ENCODE data around the gene CLPTM1.
"Not testable (repeated sequence)": the region's sequence is repeated elsewhere in the genome, so short reads cannot be mapped to it uniquely, and the experiment has no call there.

Gene CLPTM1

GRCh38 chr19:44954649-44955504 is at the start of gene CLPTM1:
TSS of gene CLPTM1 (plus strand) at chr19:44955380. CDS start at chr19:44955396, 16 bp downstream.
- peak; percentile 96 for DNase-seq (ENCODE audit: low spot score)

- peak; percentile 66 for DNase-seq (ENCODE audit: low spot score)
Observed at GRCh38 chr19:44905437-44906160, 49.6 kb upstream of the CLPTM1 start, which contains the start of gene APOE. TSS of gene APOE (plus strand) at chr19:44905796. CDS start at chr19:44906625, 829 bp downstream.

DNA sequence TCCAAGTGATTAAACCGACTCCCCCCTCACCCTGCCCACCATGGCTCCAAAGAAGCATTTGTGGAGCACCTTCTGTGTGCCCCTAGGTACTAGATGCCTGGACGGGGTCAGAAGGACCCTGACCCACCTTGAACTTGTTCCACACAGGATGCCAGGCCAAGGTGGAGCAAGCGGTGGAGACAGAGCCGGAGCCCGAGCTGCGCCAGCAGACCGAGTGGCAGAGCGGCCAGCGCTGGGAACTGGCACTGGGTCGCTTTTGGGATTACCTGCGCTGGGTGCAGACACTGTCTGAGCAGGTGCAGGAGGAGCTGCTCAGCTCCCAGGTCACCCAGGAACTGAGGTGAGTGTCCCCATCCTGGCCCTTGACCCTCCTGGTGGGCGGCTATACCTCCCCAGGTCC is 47.6 kb upstream of the CLPTM1 start:
- no peak for DNase-seq (ENCODE audit: low spot score)

DNA sequence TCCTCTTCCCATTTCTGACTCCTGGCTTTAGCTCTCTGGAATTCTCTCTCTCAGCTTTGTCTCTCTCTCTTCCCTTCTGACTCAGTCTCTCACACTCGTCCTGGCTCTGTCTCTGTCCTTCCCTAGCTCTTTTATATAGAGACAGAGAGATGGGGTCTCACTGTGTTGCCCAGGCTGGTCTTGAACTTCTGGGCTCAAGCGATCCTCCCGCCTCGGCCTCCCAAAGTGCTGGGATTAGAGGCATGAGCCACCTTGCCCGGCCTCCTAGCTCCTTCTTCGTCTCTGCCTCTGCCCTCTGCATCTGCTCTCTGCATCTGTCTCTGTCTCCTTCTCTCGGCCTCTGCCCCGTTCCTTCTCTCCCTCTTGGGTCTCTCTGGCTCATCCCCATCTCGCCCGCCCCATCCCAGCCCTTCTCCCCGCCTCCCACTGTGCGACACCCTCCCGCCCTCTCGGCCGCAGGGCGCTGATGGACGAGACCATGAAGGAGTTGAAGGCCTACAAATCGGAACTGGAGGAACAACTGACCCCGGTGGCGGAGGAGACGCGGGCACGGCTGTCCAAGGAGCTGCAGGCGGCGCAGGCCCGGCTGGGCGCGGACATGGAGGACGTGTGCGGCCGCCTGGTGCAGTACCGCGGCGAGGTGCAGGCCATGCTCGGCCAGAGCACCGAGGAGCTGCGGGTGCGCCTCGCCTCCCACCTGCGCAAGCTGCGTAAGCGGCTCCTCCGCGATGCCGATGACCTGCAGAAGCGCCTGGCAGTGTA is 46.9 kb upstream of the CLPTM1 start:
- no peak for DNase-seq (ENCODE audit: low spot score)

DNA sequence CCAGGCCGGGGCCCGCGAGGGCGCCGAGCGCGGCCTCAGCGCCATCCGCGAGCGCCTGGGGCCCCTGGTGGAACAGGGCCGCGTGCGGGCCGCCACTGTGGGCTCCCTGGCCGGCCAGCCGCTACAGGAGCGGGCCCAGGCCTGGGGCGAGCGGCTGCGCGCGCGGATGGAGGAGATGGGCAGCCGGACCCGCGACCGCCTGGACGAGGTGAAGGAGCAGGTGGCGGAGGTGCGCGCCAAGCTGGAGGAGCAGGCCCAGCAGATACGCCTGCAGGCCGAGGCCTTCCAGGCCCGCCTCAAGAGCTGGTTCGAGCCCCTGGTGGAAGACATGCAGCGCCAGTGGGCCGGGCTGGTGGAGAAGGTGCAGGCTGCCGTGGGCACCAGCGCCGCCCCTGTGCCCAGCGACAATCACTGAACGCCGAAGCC is 46.3 kb upstream of the CLPTM1 start:
- DNase-seq (ENCODE audit: low spot score), result no peak

GRCh38 chr19:44909775-44910174 is 45.4 kb upstream of the CLPTM1 start:
- DNase-seq (ENCODE audit: low spot score), result no peak

- DNase-seq (ENCODE audit: low spot score), result not testable (repeated sequence)
Observed at GRCh38 chr19:44911896-44912295, 43.3 kb upstream of the CLPTM1 start.

GRCh38 chr19:44912854-44913253 is 42.3 kb upstream of the CLPTM1 start:
- peak; percentile 89 for DNase-seq (ENCODE audit: low spot score)

- DNase-seq (ENCODE audit: low spot score), result not testable (repeated sequence)
Observed at GRCh38 chr19:44913512-44914432, 41.4 kb upstream of the CLPTM1 start.

DNA sequence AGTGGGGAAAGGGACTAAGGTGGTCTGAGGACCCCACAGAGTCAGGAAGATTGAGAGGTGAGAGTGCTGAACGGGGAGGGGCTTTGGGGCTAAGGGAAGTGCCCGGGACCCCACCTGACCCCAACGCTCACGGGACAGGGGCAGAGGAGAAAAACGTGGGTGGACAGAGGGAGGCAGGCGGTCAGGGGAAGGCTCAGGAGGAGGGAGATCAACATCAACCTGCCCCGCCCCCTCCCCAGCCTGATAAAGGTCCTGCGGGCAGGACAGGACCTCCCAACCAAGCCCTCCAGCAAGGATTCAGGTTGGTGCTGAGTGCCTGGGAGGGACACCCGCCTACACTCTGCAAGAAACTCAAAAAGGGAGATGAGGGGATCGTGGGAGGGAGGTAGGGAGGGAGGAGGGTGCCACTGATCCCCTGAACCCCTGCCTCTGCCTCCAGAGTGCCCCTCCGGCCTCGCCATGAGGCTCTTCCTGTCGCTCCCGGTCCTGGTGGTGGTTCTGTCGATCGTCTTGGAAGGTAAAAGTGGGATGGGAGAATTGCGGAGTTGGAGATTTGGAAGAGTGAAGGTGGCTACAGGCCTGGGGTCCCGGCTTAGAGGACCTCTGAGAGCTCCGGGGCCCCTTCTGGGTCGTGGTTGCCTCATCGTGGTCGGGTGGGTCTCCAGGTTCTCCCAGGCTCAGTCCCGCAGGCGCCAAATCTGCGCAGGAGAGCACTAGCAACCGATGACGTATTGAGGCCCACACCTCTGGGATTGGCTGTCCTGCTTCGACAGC is 40.6 kb upstream of the CLPTM1 start, which contains the start of gene APOC1:
TSS of gene APOC1 (plus strand) at position 176 of the 774 bp plus-strand sequence. CDS start at position 460, 284 bp downstream.
- DNase-seq (ENCODE audit: low spot score), result peak; percentile 75

GRCh38 chr19:44924243-44924725 is 30.9 kb upstream of the CLPTM1 start:
- DNase-seq (ENCODE audit: low spot score), result no peak

DNA sequence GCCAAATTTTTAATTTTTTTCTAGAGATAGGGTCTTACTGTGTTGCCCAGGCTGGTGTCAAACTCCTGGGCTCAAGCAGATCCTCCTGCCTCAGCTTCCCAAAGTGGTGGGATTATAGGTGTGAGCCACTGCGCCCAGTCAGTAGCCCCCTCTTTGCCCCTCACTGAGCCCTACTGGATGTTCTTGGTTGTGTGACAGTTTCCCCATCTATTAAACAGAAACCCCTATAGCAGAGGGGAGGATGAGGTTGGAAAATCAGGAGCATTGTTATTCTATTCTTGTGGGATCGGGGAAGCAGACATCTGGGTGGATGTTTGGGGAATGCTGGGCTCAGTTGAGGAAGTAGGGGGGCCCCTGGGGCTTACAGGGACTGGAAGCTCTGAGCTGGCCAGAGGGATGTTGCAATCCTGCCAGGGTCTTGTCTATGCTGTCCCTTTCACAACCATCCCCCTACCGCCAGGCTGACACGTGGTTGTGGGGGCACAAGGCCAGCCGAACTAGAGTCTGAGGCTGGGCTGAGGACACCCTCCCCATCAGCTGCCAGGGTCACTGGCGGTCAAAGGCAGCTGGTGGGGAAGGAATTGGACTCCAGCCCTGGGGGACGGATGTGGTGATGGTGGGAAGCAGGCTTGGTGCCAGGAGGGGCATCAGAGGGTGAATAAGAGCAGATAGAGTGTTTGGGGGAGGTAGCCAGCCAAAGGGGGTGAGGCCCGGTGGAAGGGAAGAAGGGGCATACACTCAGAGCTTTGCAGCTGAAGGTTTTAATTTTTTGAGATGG is 29.9 kb upstream of the CLPTM1 start:
- DNase-seq (ENCODE audit: low spot score), result peak; percentile 88

DNA sequence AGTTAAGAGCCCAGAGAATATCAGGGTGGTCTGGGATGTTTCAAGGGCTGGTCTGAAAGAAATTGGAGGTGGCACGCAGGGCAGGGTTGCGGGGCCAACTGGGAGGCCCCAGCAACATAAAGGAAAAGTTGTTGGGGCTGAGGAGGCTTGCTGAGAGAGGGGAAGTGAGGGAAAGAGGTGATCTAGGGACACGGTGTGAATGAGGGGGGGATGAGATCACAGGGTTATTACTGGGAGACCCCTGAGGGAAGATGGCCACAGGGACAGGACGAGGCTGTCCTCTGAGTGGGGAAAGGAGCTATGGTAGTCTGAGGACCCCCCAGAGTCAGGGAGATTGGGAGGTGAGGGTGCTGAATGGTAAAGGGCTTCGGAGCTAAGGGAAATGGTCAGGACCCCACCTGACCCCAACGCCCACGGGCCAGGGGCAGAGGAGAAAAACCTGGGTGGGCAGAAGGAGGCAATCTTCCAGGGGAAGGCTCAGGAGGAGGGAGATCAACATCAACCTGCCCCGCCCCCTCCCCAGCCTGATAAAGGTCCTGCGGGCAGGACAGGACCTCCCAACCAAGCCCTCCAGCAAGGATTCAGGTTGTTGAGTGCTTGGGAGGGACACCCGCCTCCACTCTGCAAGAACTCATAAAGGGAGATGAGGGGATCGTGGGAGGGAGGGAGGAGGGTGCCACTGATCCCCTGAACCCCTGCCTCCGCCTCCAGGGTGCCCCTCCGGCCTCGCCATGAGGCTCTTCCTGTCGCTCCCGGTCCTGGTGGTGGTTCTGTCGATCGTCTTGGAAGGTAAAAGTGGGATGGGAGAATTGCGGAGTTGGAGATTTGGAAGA is 28.7 kb upstream of the CLPTM1 start:
- not testable (repeated sequence) for DNase-seq (ENCODE audit: low spot score)

DNA sequence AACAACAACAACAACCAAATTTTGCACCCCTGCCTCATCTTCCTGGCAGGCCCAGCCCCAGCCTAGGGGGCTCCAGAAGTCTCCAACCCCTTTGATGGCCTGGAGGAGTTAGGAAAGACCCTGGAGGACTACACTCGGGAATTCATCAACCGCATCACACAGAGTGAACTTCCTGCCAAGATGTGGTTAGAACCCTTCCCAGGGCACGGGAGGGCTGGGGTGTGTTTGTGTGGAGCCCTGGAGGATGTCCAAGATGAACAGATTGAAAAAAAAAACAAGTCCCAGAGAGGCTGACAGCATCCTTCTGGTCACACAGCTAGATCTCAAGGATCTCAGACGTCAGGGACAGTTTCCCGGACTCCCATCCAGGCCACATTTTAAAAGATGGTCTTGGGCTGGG is 27.4 kb upstream of the CLPTM1 start:
- DNase-seq (ENCODE audit: low spot score), result no peak

GRCh38 chr19:44930088-44930487 is 25.1 kb upstream of the CLPTM1 start:
- DNase-seq (ENCODE audit: low spot score), result no peak

- DNase-seq (ENCODE audit: low spot score), result no peak
Observed at GRCh38 chr19:44931541-44931940, 23.6 kb upstream of the CLPTM1 start.

- DNase-seq (ENCODE audit: low spot score), result no peak
Observed at GRCh38 chr19:44939668-44940067, 15.5 kb upstream of the CLPTM1 start.

DNA sequence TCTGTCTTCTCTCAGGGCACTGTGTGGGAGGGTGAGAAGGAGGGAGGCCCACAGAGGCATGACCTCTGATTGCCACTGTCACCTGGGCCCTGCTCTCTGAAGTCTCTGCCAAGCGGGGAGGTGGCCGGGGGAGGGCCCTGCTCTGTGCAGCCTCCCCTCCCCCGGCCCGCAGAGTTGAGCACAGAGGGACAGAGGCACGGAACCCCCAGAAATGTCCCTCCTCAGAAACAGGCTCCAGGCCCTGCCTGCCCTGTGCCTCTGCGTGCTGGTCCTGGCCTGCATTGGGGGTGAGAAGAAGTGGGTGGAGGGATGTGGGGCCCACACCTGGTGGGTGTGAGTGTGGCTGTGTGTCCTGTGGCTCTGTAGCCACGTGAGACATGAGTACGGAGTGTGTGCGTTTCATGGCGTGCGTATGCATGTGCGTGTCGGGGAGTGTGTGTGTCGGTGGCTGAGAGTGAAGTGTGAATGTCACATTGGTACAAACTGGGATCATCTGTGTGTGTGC is 13.1 kb upstream of the CLPTM1 start, which contains the start of gene APOC4:
TSS of gene APOC4 (plus strand) at position 171 of the 505 bp plus-strand sequence. CDS start at position 212, 41 bp downstream.
- no peak for DNase-seq (ENCODE audit: low spot score)
